Hepatic stellate cell (primary cell): ENCODE measurements around the gene PAXIP1.

Experiments
- DNase-seq: peaks from one replicate; pipeline ENCODE4 v3.0.0; 2011; ENCODE audit warnings: low spot score

Gene PAXIP1

DNA sequence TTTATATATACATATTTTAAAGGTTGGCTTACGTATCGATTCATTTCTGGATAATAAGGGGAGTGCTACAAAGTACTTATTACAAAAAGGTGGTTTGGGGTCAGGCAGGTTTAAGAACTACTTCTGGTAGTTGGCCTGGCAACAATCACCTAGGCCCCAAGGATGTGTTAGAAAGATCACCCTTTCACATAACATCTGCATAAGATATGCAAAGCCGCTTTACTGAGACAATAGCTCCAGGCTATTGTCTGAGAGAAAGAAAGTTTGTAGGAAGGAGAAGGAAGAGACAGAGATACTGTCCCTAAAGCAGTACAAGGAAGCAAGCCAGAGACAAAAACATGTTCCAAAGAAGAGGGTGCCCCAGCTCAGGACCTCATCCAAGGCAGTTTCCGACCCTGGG is 6.2 kb downstream of the PAXIP1 start:
- no peak for DNase-seq

DNA sequence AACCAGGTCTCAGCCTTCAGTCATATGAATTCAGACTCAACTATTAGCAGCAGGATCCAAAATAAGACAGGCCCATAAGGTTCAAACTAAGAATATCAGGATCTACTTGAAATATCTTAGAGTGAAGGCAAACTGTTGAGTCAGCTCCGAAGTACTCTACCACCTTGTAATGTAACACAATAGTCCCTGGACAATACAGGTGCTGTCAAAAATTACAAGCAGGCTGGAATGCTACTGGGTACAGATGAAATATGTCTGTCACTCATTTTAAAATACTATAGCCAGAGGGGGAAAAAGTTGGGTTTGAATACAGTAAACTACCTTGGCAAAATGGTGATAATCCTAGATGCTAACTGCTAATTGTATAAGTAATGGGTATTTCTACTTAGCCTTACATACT is 6.8 kb downstream of the PAXIP1 start:
- no peak for DNase-seq

DNA sequence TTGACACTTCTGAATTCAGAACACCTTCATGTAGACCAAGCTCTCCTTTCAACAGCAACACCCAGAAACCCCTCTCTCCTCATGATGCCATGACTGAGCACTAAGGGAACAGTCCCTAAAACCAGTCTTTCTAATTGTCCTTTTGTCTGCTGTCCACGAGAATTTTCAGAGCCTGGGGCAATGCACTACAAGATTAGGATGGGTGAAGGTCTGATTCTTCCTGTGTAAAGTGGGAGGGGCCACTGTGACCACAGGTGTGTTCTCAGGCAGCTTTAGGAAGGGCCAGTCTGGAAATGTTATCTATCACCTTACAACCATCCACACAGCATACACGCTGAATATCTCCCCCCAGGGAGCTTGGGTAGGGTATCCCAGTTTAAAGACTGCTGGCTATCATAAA is 7.9 kb downstream of the PAXIP1 start:
- DNase-seq = no peak

GRCh38 chr7:154990964-154991540 is 11.9 kb downstream of the PAXIP1 start:
- DNase-seq = no peak

DNA sequence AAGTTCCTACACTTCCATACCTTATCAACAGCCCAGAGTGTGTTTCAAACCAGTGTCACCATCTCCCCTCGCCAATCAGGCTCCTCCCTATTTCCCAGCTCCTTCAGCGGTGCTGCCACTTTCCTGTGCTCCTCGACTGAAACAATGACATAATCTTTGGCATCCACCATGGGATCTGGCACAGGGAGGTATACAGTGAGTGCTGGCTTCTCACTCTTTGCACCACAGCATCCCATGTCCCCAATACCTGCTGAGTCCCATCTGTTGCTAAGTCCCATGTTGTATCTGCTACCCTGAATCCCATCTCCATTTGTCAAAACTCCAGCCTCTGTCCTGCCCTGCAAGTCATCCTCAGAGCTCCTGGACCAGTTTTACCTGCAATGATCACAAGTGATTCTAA is 15.4 kb downstream of the PAXIP1 start:
- DNase-seq = no peak

- no peak for DNase-seq
Observed at GRCh38 chr7:154986200-154986945, 16.6 kb downstream of the PAXIP1 start.

DNA sequence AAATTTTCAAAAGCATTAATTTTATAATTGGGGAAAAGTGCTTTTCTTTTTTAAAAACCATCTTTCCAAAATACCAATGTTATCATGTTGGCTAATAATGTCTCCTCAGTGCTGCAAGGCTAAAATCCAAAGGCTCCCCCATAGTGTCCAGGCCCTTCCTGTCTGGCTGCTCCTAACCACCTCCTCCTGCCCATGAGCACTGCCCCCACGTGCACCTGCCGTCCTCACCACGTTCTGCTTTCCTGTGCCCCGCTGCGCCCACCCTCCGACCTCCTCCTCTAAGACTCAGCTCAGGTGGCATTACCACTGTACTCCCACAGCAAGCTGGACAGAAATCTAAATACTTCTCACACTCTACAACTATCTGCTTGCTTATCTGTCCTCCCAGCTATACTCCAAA is 17.7 kb downstream of the PAXIP1 start:
- DNase-seq = no peak

- DNase-seq = no peak
Observed at GRCh38 chr7:154984601-154985188, 18.2 kb downstream of the PAXIP1 start.

- no peak for DNase-seq
Observed at GRCh38 chr7:154978017-154978416, 24.9 kb downstream of the PAXIP1 start.

- no peak for DNase-seq
Observed at GRCh38 chr7:154977250-154977649, 25.7 kb downstream of the PAXIP1 start.

GRCh38 chr7:154976844-154977243 is 26.1 kb downstream of the PAXIP1 start:
- DNase-seq = no peak

DNA sequence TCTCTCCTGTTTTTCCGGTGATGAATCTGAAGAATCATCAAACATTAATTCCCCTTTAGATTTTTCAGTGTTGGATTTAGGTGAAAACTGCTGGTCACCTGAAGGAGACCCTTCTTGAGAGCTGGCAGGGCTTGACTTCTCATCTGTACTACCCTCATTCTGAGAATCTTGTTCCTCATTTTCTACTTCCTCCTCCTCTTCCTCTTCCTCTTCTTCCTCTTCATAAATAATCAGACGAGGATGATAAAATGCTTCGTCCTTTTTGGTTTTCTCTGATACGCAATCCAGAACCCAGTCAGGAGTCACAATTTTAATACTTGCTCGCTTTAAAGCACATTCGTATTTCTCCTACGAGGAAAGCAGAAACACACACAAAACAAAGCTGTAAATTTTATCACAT is 26.9 kb downstream of the PAXIP1 start:
- DNase-seq = no peak

GRCh38 chr7:154973381-154973780 is 29.5 kb downstream of the PAXIP1 start:
- no peak for DNase-seq

DNA sequence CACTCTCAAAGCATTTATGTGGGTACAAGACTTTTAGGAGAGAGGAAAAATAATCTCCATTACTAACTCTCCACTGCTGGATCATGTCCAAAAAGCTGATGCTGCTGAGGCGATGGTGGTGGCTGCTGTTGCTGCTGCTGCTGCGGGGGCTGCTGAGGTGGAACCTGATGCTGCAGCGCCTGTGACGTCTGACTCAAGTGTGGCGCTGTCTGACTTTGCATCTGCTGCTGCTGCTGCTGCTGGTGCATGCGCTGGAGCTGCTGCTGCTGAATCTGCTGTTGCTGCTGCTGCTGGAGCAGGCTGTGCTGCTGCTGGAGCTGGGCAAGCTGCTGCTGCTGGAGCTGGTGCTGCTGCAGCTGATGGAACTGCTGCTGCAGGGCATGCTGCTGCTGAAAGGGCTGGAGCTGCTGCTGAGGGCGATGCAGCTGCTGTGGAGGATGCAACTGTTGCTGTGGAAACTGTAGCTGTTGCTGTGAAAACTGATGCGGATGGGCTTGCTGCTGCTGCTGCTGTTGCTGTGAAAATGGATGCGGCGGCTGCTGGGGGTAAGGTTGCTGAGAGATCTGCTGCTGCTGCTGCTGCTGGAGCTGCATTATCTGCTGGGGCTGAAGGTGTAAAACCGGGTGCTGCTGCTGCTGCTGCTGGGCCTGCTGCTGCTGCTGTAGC is 34.5 kb downstream of the PAXIP1 start:
- DNase-seq = no peak

DNA sequence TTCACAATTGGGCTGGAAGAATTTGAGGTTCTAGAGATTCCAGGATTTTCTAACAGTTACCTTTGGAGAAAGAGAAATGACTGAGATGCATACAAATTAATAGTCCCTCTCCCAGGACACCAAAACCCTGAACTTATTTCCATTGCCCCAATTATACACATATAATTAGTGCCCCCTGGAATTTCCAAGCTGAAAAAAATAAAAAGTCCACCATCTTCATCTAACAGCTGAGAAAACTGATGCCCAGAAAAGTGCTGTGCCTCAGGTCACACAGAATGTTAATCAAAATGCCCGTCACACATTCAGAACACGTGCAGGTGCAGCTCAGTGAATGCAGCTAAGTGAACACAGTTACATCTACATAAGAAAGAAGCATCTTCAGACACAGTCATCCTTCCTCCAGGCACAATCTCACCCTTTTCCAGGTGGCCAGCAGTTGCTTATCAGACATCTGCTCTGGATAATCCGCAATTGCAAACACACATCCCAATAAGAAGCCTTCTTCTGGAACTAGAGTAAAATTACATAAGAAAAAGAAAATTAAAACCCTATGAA is 35.4 kb downstream of the PAXIP1 start:
- DNase-seq = no peak

- DNase-seq = no peak
Observed at GRCh38 chr7:154965014-154965413, 37.9 kb downstream of the PAXIP1 start.

DNA sequence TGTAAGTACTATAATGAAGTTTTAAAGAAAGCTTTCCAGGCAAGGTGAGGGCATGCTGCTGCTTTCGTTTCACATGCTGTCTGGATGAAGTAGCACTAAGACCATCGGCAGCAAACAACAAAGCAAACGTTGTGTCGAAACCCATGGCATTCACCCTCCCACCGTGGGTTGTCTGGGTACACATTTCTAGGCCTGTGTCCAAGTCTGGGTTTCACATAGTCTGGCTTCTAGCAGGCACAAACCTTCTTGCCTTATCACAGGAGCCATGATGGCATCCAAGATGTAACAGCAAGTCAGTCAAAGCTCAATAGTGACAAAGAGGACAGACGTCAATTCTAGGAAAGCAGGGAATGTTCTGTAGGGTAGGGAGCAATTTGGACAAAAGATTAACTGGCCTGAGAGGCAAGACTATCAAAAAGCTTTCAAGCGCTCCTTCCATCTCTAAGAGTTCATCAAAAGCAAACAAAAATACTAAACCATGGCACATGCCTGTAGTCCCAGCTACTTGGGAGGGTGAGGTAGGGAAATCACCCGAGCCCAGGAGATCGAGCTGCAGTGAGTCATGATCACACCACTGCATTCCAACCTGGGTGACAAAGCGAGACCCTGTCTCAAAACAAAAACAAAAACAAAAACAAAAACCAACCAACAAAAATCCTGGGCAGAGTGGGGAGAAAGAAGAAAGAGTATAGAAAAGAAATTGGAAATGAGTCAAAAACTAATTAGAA is 42.7 kb downstream of the PAXIP1 start:
- DNase-seq = no peak

- DNase-seq = no peak
Observed at GRCh38 chr7:154956427-154956826, 46.5 kb downstream of the PAXIP1 start.

- peak; percentile 19 for DNase-seq
Observed at GRCh38 chr7:154953006-154953684, 49.8 kb downstream of the PAXIP1 start.

GRCh38 chr7:154950960-154951359 is 52.0 kb downstream of the PAXIP1 start:
- DNase-seq = no peak

GRCh38 chr7:154947604-154948003 is 55.3 kb downstream of the PAXIP1 start:
- DNase-seq = no peak

DNA sequence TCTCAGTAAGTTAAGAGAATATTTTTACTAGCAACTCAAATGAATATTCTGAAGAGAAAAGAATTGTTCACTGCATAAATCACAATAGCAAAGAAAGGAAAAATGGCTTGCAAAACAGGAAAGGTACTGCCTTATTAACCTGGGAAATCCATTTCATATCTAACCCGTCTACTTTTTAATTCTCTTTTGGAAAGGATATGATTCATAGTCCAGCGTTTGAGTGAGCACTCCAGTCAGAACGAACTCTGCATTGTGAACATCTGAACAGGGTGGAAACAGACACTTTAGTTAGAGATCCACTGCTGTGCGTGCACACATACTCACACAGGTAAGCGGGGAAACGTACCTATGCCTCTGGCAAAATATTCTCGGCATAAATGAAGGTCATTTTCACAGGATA is 56.8 kb downstream of the PAXIP1 start:
- no peak for DNase-seq
